ENCODE measurements around the gene ABCD2. TPM values are rescaled to one million over a fixed set of nuclear protein-coding genes. Genes with fewer than 3 reads are reported as not detected.

Gene ABCD2
- total RNA-seq, 1 experiment from 2014 or later = not detected

DNA sequence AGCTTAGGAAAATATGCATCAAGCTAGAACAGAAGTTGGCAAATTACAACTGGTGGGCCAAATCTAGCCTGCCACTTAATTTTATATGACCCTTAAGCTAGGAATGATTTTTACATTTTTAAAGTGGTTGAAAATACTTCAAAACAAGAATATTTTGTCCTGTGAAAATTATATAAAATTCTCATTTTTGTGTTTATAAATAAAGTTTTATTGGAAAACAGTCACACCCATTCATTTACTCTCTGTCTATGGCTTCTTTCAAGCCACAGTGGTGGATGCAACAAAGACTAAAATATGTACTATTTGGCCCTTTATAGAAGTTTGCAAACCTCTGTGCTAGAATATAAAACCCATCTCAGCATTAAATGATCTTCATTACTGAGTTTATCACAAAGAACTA lies 2.1 kb upstream of the ABCD2 start:
- H3K4me2 ChIP-seq (ENCODE audit: low read length) = no peak overlapping the region
- ChIA-PET POLR2A (ENCODE audit: unreplicated experiment) (no interaction called here), CTCF (no interaction called here)
- H3K9me2 ChIP-seq (replicated peaks; ENCODE audit: low read length) = no peaks in the 10 kb centered on the region
- H3K4me3 ChIP-seq (ENCODE audit: low read length) = no peak overlapping the region
- DNase-seq (no peak), ATAC-seq (no peak)
- BruUV-seq (replicated peaks) = no TSS peak
- peaks cover 5% of the 10 kb centered on the region; the same call in 1 of the 2 replicates for H3K4me1 ChIP-seq (ENCODE audit: insufficient read depth, low read length)
- H3K79me2 ChIP-seq (ENCODE audit: low read length) = no peaks in the 10 kb centered on the region
- H2AFZ ChIP-seq (ENCODE audit: low read length) = no peak overlapping the region
- no peaks in the 10 kb centered on the region for H3F3A ChIP-seq (ENCODE audit: low read length, unreplicated experiment)
- H3K27ac ChIP-seq (ENCODE audit: low read length) = no peak overlapping the region
- no peak overlapping the region for H3K9ac ChIP-seq (ENCODE audit: low read length)
- H3K27me3 ChIP-seq (ENCODE audit: low read length) = no peaks in the 10 kb centered on the region
- H3K9me3 ChIP-seq (ENCODE audit: low read length) = no peaks in the 10 kb centered on the region
- no peaks in the 10 kb centered on the region for H3K36me3 ChIP-seq (ENCODE audit: low read depth, low read length)
- TF ChIP-seq EZH2 (IDR thresholded peaks at IDR 0.05; ENCODE audit: low read length, unreplicated experiment) = no peak
- no peak for TF ChIP-seq EZH2phosphoT487 (IDR thresholded peaks at IDR 0.05; ENCODE audit: borderline replicate concordance, low read length)
- TF ChIP-seq, protein P1, sequence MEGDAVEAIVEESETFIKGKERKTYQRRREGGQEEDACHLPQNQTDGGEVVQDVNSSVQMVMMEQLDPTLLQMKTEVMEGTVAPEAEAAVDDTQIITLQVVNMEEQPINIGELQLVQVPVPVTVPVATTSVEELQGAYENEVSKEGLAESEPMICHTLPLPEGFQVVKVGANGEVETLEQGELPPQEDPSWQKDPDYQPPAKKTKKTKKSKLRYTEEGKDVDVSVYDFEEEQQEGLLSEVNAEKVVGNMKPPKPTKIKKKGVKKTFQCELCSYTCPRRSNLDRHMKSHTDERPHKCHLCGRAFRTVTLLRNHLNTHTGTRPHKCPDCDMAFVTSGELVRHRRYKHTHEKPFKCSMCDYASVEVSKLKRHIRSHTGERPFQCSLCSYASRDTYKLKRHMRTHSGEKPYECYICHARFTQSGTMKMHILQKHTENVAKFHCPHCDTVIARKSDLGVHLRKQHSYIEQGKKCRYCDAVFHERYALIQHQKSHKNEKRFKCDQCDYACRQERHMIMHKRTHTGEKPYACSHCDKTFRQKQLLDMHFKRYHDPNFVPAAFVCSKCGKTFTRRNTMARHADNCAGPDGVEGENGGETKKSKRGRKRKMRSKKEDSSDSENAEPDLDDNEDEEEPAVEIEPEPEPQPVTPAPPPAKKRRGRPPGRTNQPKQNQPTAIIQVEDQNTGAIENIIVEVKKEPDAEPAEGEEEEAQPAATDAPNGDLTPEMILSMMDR (conservative IDR thresholded peaks at IDR 0.05; ENCODE audit: low read depth, low read length) = no peak
- H4K20me1 ChIP-seq (ENCODE audit: low read length) = no peaks in the 10 kb centered on the region
- intact Hi-C loops (cut with micrococcal nuclease) = loop anchor here (2.0 kb wide), 1 partner anchor 305 kb away; no protein-coding TSS in a partner anchor

DNA sequence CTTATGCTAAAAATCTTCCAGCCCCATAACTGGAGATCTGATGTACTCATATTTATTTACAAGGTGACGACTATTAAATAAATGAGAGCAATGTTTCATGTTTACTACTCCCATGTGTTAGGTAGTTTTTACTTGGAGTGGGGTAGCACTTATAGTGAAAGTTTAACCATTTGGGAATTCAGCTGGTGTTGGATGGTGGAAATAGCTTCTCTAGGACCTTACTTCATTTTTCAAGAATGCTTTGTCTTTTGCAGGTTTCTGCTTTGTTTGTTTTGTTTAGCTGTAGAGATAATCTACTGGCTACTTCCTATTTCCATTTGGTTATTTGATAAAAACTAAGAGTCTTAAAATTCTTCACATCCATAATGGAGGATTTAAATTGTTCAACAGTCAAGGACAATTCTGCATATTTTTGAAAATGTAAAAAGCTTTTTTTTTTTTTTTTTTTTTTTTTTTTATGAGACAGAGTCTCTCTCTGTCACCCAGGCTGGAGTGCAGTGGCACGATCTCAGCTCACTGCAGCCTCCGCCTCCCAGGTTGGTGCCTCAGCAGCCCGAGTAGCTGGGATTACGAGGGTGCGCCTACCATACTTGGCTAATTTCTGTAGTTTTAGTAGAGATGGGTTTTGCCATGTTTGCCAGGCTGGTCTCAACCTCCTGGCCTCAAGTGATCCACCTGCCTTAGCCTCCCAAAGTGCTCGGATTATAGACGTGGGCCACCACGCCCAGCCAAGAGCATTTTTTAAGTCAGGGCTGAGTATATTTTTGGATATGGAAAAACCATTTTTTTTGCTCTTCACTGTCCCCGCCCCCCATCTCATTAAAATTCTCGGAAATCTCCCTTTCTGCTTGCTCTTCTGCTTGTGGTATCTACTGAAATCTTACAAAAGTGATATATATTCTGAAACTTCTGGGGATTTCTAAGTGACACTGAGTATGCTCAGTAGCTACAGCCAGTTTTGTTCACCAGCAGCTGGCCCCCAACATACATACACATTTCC lies 1.4 kb upstream of the ABCD2 start:
- Histone ChIP-seq H3K9ac (ENCODE audit: low read length) (no peak overlapping the region; the same call in 1 of the 2 replicates), H3K4me1 (ENCODE audit: insufficient read depth, low read length) (peaks cover 5% of the 10 kb centered on the region; the same call in 1 of the 2 replicates), H3K9me3 (ENCODE audit: low read length) (no peaks in the 10 kb centered on the region), H3K79me2 (ENCODE audit: low read length) (no peaks in the 10 kb centered on the region), H3F3A (ENCODE audit: low read length, unreplicated experiment) (no peaks in the 10 kb centered on the region), H3K27me3 (ENCODE audit: low read length) (no peaks in the 10 kb centered on the region), H3K36me3 (ENCODE audit: low read depth, low read length) (no peaks in the 10 kb centered on the region), H3K9me2 (replicated peaks; ENCODE audit: low read length) (no peaks in the 10 kb centered on the region), H4K20me1 (ENCODE audit: low read length) (no peaks in the 10 kb centered on the region), H3K4me2 (ENCODE audit: low read length) (peak overlapping the region; percentile 86), H2AFZ (ENCODE audit: low read length) (peak overlapping the region; percentile 98), H3K4me3 (ENCODE audit: low read length) (peak overlapping the region; percentile 79), H3K27ac (ENCODE audit: low read length) (no peak overlapping the region)
- ATAC-seq (no peak; the same call in 1 of the 2 replicates), DNase-seq (peak; percentile 6)
- POLR2A ChIA-PET (ENCODE audit: unreplicated experiment) = interaction anchor here (0.6 kb wide), 1 partner anchor 175 kb away, joined by 3 read pairs; no protein-coding TSS in a partner anchor
- CTCF ChIA-PET = interaction anchor here (1.0 kb wide), 1 partner anchor 34 kb away, joined by 4 read pairs; no protein-coding TSS in a partner anchor
- TF ChIP-seq EZH2phosphoT487 (IDR thresholded peaks at IDR 0.05; ENCODE audit: borderline replicate concordance, low read length) = no peak
- TF ChIP-seq, protein P1 (conservative IDR thresholded peaks at IDR 0.05; ENCODE audit: low read depth, low read length) = no peak
- no peak for TF ChIP-seq EZH2 (IDR thresholded peaks at IDR 0.05; ENCODE audit: low read length, unreplicated experiment)
- intact Hi-C loops (cut with micrococcal nuclease) = loop anchor here (2.0 kb wide), 1 partner anchor 304 kb away; no protein-coding TSS in a partner anchor
- no TSS peak for BruUV-seq (replicated peaks)
